HepG2 (cell line): Measurements from ENCODE around the gene RNASE11. TPM values are rescaled to one million over a fixed set of nuclear protein-coding genes. Genes with fewer than 3 reads are reported as not detected.
A peak's percentile ranks its signal among the peaks of the same experiment; 100 is the strongest.

Experiments
- KLF13 ChIP-seq: sonication (generic); formaldehyde crosslinking; IDR thresholded peaks from 2 replicates; pipeline ENCODE4 v1.4.0; 2020; ENCODE audit warnings: mild to moderate bottlenecking, missing genetic modification reagents
- NBN ChIP-seq: fragments of 450-650 bp; conservative IDR thresholded peaks from 2 replicates; pipeline ENCODE4 v1.6.1; 2017
- ZMYM4 ChIP-seq: sonication (generic); formaldehyde crosslinking; IDR thresholded peaks from 2 replicates; pipeline ENCODE4 v1.8.1; 2023; ENCODE audit warnings: mild to moderate bottlenecking, missing genetic modification reagents
- ZNF33B ChIP-seq: sonication (generic); formaldehyde crosslinking; IDR thresholded peaks from 2 replicates; pipeline ENCODE4 v1.5.1; 2020; ENCODE audit warnings: mild to moderate bottlenecking, missing genetic modification reagents
- ZNF75D ChIP-seq: sonication (generic); formaldehyde crosslinking; IDR thresholded peaks from 2 replicates; pipeline ENCODE4 v1.8.1; 2023; ENCODE audit warnings: missing genetic modification reagents, mild to moderate bottlenecking, borderline replicate concordance
- polyA plus RNA-seq, 8 experiments: library from polyadenylated mRNA; depleted of rRNA in 3 of 8; stranded (reverse) in 7 of 8; unstranded in 1 of 8; fragments of >200 nt; fragmentation: Illumina TruSeq in 4 of 8; extraction: Trizol in 4 of 8; gene quantifications; 2 replicates each; pipeline versions ENCODE4 v1.2.1 to v1.2.3, GENCODE V29; 2011 to 2016; ENCODE audit warnings: low read depth in 4 of 8, missing spikeins in 1 of 8, mixed read lengths in 1 of 8; ENCODE audit not compliant: insufficient read depth in 1 of 8
- total RNA-seq, 5 experiments: library from RNA; depleted of rRNA; stranded (reverse); fragments of >200 nt; fragmentation: Illumina TruSeq; extraction: Trizol; gene quantifications; 2 replicates each; pipeline ENCODE4 v1.2.3, GENCODE V29; 2016; ENCODE audit warnings: low read depth in 1 of 5
- TF ChIP-seq, protein P1 (sequence below): sonication (generic); formaldehyde crosslinking; IDR thresholded peaks from 2 replicates; pipeline ENCODE4 v1.4.0; 2020; ENCODE audit warnings: missing genetic modification reagents
- TF ChIP-seq, protein P2 (sequence below): sonication (generic); formaldehyde crosslinking; IDR thresholded peaks from 2 replicates; pipeline ENCODE4 v1.9.0; 2021; ENCODE audit warnings: missing genetic modification reagents, mild to moderate bottlenecking, borderline replicate concordance
- TF ChIP-seq, protein P3 (sequence below): IDR thresholded peaks from 2 replicates; pipeline ENCODE4 v1.6.1; 2016
- TF ChIP-seq, protein P4 (sequence below): sonication (generic); formaldehyde crosslinking; IDR thresholded peaks from 2 replicates; pipeline ENCODE4; 2020; ENCODE audit warnings: missing genetic modification reagents, mild to moderate bottlenecking, borderline replicate concordance
- TF ChIP-seq, protein P5 (sequence below): sonication (generic); formaldehyde crosslinking; IDR thresholded peaks from 2 replicates; pipeline ENCODE4 v1.5.0; 2020; ENCODE audit warnings: mild to moderate bottlenecking, missing genetic modification reagents
- TF ChIP-seq, protein P6 (sequence below): sonication (generic); formaldehyde crosslinking; IDR thresholded peaks from 2 replicates; pipeline ENCODE4 v1.4.0; 2020; ENCODE audit warnings: missing genetic modification reagents
- TF ChIP-seq, protein P7 (sequence below): sonication (generic); formaldehyde crosslinking; IDR thresholded peaks from 2 replicates; pipeline ENCODE4 v1.4.0; 2020; ENCODE audit warnings: missing genetic modification reagents
- TF ChIP-seq, protein P8 (sequence below): sonication (generic); formaldehyde crosslinking; IDR thresholded peaks from 2 replicates; pipeline ENCODE4 v1.8.1; 2023; ENCODE audit warnings: missing genetic modification reagents, mild to moderate bottlenecking, borderline replicate concordance
- TF ChIP-seq, protein P9 (sequence below): sonication (generic); formaldehyde crosslinking; IDR thresholded peaks from 2 replicates; pipeline ENCODE4 v1.4.0; 2020; ENCODE audit warnings: missing genetic modification reagents

Gene RNASE11
- total and polyA plus RNA-seq, 2 of the 13 experiments (the other 11 are each of a cell fraction or from before 2014, with no cell fraction given): not detected

DNA sequence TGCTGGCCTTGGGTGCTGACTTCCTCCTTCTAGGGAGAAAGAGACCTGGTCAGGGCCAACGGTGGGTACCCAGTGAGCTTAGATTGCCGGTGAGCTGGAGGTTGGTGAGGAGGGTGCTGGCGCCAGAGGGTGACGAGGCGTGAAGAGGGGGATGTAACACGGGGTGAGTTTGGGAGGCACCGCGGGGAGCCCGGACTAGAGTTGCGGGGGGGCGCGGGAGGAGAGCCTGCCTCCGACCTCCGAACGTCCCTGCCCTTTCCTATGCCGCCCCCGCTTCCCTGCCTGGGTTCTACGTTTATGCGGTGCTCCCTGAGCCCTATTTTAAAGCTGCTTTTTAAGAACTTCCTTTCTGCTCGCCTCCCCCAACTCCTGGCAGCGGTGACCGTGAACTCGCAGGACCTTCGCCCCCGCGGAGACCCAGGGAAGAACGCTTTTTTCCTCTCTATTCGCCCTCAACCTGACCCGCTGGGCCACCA is 35.1 kb upstream of the RNASE11 start (continued):
- TF ChIP-seq, protein P1, sequence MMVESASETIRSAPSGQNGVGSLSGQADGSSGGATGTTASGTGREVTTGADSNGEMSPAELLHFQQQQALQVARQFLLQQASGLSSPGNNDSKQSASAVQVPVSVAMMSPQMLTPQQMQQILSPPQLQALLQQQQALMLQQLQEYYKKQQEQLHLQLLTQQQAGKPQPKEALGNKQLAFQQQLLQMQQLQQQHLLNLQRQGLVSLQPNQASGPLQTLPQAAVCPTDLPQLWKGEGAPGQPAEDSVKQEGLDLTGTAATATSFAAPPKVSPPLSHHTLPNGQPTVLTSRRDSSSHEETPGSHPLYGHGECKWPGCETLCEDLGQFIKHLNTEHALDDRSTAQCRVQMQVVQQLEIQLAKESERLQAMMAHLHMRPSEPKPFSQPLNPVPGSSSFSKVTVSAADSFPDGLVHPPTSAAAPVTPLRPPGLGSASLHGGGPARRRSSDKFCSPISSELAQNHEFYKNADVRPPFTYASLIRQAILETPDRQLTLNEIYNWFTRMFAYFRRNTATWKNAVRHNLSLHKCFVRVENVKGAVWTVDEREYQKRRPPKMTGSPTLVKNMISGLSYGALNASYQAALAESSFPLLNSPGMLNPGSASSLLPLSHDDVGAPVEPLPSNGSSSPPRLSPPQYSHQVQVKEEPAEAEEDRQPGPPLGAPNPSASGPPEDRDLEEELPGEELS (CRISPR knock-in tag): peak; percentile 39; the same call in 1 of the 2 replicates
- peak; percentile 11; the same call in 1 of the 2 replicates for TF ChIP-seq ZMYM4 (CRISPR knock-in tag)
- TF ChIP-seq, protein P2, sequence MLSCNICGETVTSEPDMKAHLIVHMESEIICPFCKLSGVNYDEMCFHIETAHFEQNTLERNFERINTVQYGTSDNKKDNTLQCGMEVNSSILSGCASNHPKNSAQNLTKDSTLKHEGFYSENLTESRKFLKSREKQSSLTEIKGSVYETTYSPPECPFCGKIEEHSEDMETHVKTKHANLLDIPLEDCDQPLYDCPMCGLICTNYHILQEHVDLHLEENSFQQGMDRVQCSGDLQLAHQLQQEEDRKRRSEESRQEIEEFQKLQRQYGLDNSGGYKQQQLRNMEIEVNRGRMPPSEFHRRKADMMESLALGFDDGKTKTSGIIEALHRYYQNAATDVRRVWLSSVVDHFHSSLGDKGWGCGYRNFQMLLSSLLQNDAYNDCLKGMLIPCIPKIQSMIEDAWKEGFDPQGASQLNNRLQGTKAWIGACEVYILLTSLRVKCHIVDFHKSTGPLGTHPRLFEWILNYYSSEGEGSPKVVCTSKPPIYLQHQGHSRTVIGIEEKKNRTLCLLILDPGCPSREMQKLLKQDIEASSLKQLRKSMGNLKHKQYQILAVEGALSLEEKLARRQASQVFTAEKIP (CRISPR knock-in tag): no peak
- TF ChIP-seq, protein P3, sequence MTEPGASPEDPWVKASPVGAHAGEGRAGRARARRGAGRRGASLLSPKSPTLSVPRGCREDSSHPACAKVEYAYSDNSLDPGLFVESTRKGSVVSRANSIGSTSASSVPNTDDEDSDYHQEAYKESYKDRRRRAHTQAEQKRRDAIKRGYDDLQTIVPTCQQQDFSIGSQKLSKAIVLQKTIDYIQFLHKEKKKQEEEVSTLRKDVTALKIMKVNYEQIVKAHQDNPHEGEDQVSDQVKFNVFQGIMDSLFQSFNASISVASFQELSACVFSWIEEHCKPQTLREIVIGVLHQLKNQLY (CRISPR knock-in tag): no peak
- TF ChIP-seq, protein P4, sequence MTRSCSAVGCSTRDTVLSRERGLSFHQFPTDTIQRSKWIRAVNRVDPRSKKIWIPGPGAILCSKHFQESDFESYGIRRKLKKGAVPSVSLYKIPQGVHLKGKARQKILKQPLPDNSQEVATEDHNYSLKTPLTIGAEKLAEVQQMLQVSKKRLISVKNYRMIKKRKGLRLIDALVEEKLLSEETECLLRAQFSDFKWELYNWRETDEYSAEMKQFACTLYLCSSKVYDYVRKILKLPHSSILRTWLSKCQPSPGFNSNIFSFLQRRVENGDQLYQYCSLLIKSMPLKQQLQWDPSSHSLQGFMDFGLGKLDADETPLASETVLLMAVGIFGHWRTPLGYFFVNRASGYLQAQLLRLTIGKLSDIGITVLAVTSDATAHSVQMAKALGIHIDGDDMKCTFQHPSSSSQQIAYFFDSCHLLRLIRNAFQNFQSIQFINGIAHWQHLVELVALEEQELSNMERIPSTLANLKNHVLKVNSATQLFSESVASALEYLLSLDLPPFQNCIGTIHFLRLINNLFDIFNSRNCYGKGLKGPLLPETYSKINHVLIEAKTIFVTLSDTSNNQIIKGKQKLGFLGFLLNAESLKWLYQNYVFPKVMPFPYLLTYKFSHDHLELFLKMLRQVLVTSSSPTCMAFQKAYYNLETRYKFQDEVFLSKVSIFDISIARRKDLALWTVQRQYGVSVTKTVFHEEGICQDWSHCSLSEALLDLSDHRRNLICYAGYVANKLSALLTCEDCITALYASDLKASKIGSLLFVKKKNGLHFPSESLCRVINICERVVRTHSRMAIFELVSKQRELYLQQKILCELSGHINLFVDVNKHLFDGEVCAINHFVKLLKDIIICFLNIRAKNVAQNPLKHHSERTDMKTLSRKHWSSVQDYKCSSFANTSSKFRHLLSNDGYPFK (CRISPR knock-in tag): no peak
- TF ChIP-seq, protein P5, sequence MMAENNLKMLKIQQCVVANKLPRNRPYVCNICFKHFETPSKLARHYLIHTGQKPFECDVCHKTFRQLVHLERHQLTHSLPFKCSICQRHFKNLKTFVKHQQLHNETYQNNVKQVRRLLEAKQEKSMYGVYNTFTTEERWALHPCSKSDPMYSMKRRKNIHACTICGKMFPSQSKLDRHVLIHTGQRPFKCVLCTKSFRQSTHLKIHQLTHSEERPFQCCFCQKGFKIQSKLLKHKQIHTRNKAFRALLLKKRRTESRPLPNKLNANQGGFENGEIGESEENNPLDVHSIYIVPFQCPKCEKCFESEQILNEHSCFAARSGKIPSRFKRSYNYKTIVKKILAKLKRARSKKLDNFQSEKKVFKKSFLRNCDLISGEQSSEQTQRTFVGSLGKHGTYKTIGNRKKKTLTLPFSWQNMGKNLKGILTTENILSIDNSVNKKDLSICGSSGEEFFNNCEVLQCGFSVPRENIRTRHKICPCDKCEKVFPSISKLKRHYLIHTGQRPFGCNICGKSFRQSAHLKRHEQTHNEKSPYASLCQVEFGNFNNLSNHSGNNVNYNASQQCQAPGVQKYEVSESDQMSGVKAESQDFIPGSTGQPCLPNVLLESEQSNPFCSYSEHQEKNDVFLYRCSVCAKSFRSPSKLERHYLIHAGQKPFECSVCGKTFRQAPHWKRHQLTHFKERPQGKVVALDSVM (CRISPR knock-in tag): no peak
- TF ChIP-seq ZNF33B (CRISPR knock-in tag): no peak
- TF ChIP-seq, protein P6, sequence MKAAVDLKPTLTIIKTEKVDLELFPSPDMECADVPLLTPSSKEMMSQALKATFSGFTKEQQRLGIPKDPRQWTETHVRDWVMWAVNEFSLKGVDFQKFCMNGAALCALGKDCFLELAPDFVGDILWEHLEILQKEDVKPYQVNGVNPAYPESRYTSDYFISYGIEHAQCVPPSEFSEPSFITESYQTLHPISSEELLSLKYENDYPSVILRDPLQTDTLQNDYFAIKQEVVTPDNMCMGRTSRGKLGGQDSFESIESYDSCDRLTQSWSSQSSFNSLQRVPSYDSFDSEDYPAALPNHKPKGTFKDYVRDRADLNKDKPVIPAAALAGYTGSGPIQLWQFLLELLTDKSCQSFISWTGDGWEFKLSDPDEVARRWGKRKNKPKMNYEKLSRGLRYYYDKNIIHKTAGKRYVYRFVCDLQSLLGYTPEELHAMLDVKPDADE (CRISPR knock-in tag): no peak
- TF ChIP-seq KLF13 (CRISPR knock-in tag): no peak
- TF ChIP-seq, protein P7, sequence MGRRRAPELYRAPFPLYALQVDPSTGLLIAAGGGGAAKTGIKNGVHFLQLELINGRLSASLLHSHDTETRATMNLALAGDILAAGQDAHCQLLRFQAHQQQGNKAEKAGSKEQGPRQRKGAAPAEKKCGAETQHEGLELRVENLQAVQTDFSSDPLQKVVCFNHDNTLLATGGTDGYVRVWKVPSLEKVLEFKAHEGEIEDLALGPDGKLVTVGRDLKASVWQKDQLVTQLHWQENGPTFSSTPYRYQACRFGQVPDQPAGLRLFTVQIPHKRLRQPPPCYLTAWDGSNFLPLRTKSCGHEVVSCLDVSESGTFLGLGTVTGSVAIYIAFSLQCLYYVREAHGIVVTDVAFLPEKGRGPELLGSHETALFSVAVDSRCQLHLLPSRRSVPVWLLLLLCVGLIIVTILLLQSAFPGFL: no peak
- no peak for TF ChIP-seq NBN
- TF ChIP-seq, protein P8, sequence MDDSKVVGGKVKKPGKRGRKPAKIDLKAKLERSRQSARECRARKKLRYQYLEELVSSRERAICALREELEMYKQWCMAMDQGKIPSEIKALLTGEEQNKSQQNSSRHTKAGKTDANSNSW (CRISPR knock-in tag): no peak
- TF ChIP-seq, protein P9, sequence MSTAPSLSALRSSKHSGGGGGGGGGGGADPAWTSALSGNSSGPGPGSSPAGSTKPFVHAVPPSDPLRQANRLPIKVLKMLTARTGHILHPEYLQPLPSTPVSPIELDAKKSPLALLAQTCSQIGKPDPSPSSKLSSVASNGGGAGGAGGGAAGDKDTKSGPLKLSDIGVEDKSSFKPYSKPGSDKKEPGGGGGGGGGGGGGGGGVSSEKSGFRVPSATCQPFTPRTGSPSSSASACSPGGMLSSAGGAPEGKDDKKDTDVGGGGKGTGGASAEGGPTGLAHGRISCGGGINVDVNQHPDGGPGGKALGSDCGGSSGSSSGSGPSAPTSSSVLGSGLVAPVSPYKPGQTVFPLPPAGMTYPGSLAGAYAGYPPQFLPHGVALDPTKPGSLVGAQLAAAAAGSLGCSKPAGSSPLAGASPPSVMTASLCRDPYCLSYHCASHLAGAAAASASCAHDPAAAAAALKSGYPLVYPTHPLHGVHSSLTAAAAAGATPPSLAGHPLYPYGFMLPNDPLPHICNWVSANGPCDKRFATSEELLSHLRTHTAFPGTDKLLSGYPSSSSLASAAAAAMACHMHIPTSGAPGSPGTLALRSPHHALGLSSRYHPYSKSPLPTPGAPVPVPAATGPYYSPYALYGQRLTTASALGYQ: no peak
- no peak for TF ChIP-seq ZNF75D (CRISPR knock-in tag)
